Spinal cord (tissue), 10 donors: ENCODE results near the gene EBP. TPM values are rescaled to one million over a fixed set of nuclear protein-coding genes. Genes with fewer than 3 reads are reported as not detected.

ENCODE experiments used
- DNase-seq, 6 donors: peaks; one replicate each; pipeline versions ENCODE4 v3.0.0 to v3.0.0-alpha.2; 2013 to 2015; ENCODE audit warnings: low spot score in 6 of 6, low read depth in 4 of 6
- H3K27ac ChIP-seq: one replicate; pipeline ENCODE4 v1.5.1; 2013; ENCODE audit warnings: low read depth, low read length, control low read depth
- H3K27me3 ChIP-seq: one replicate; pipeline ENCODE4 v1.6.1; 2013; ENCODE audit warnings: low read length; ENCODE audit not compliant: control insufficient read depth, insufficient read depth
- H3K36me3 ChIP-seq: one replicate; pipeline ENCODE4 v1.6.1; 2013; ENCODE audit warnings: low read length; ENCODE audit not compliant: control insufficient read depth, insufficient read depth
- H3K4me1 ChIP-seq: one replicate; pipeline ENCODE4 v1.6.1; 2013; ENCODE audit warnings: low read length; ENCODE audit not compliant: control insufficient read depth, insufficient read depth
- H3K4me3 ChIP-seq: one replicate; pipeline ENCODE4 v1.5.1; 2013; ENCODE audit warnings: low read depth, low read length, control low read depth
- H3K9me3 ChIP-seq: one replicate; pipeline ENCODE4 v1.6.1; 2013; ENCODE audit warnings: low read length; ENCODE audit not compliant: control insufficient read depth, insufficient read depth
- WGBS: methylation state at CpG from one replicate; pipeline ENCODE4 v1.1.5; 2013; ENCODE audit warnings: missing lambda C conversion rate; ENCODE audit not compliant: insufficient coverage; 5-methylcytosine and 5-hydroxymethylcytosine counted together
- long read RNA-seq, 4 donors: transcript quantifications; one replicate each; lab custom pipeline, GENCODE V29; 2026
- polyA plus RNA-seq, 2 donors: library from polyadenylated mRNA; unstranded; fragments of 120-200 nt; gene quantifications; one replicate each; pipeline ENCODE4 v1.2.1, GENCODE V29; 2013; ENCODE audit not compliant: insufficient read length in 2 of 2
- total RNA-seq, 2 donors: library from RNA; depleted of rRNA in 1 of 2; stranded (reverse); fragments of 120-200 nt in 1 of 2; fragments of >200 nt in 1 of 2; gene quantifications; one replicate each; pipeline versions ENCODE4 v1.2.3 to v1.2.4, GENCODE V29; 2013 to 2014
- donor health status: healthy.

EBP gene
- total RNA-seq (10 to 100 TPM; 32.5 to 59.1 TPM), polyA plus RNA-seq (10 to 100 TPM; 61.6 to 62.9 TPM)
- long read RNA-seq, donor 1, transcript EBP-205 (5 exons, 1,775 nt) = major isoform, 8 of 74 reads
- long read RNA-seq, donor 1, transcript EBP-201 (5 exons, 904 nt) = minor isoform, 5 of 74 reads
- long read RNA-seq, donor 1, partial matches to known transcripts = 61 of 74 reads
- long read RNA-seq, donor 1, other reads (novel, unspliced or antisense) = 0 of 74 reads
- long read RNA-seq, donor 2, transcript EBP-205 (5 exons, 1,775 nt) = major isoform, 10 of 17 reads
- long read RNA-seq, donor 2, partial matches to known transcripts = 6 of 17 reads
- long read RNA-seq, donor 2, other reads (novel, unspliced or antisense) = 0 of 17 reads
- long read RNA-seq, donor 3, transcript EBP-205 (5 exons, 1,775 nt) = major isoform, 7 of 14 reads
- long read RNA-seq, donor 3, partial matches to known transcripts = 6 of 14 reads
- long read RNA-seq, donor 3, other reads (novel, unspliced or antisense) = 0 of 14 reads
- long read RNA-seq, donor 4, transcript EBP-205 (5 exons, 1,775 nt) = major isoform, 8 of 54 reads
- long read RNA-seq, donor 4, partial matches to known transcripts = 45 of 54 reads
- long read RNA-seq, donor 4, other reads (novel, unspliced or antisense) = 0 of 54 reads

GRCh38 chrX:48521353-48522243 is at the start of gene EBP:
Gene EBP (plus strand): TSS chrX:48521808. CDS start chrX:48523772, 1,964 bp downstream.
- WGBS = 25% methylated on average over 54 of the region's 66 CpGs
- Histone ChIP-seq H3K9me3 (peaks cover under 1% of the 10 kb centered on the region), H3K4me3 (peak within 1 kb of the TSS; percentile 50), H3K4me1 (peaks cover 10% of the 10 kb centered on the region), H3K27me3 (no peaks in the 10 kb centered on the region), H3K36me3 (peaks cover 7% of the 10 kb centered on the region), H3K27ac (peak within 1 kb of the TSS; percentile 6)
- peak; percentile 58 to 98 (median 79) for DNase-seq

- H3K27me3 ChIP-seq = no peaks in the 10 kb centered on the region
- WGBS = 80% methylated on average over 7 of the region's 9 CpGs
- H3K4me3 ChIP-seq = no peak overlapping the region
- peak in 1 of 6 donors; percentile 3 for DNase-seq
- no peak overlapping the region for H3K27ac ChIP-seq
- no peaks in the 10 kb centered on the region for H3K36me3 ChIP-seq
- H3K9me3 ChIP-seq = no peaks in the 10 kb centered on the region
- H3K4me1 ChIP-seq = peaks cover 17% of the 10 kb centered on the region
Observed at GRCh38 chrX:48472225-48472624, 49.4 kb upstream of the EBP start.

GRCh38 chrX:48472851-48473703 is 48.5 kb upstream of the EBP start:
- no peaks in the 10 kb centered on the region for H3K36me3 ChIP-seq
- peaks cover 11% of the 10 kb centered on the region for H3K4me1 ChIP-seq
- no peaks in the 10 kb centered on the region for H3K9me3 ChIP-seq
- no peak overlapping the region for H3K27ac ChIP-seq
- WGBS = 44% methylated on average over 10 of the region's 12 CpGs
- DNase-seq = peak in 2 of 6 donors; percentile 43 to 51
- no peak overlapping the region for H3K4me3 ChIP-seq
- H3K27me3 ChIP-seq = no peaks in the 10 kb centered on the region

- Histone ChIP-seq H3K4me1 (peaks cover 11% of the 10 kb centered on the region), H3K27me3 (no peaks in the 10 kb centered on the region), H3K36me3 (peaks cover 4% of the 10 kb centered on the region), H3K27ac (no peak overlapping the region), H3K9me3 (no peaks in the 10 kb centered on the region), H3K4me3 (no peak overlapping the region)
- 54% methylated on average over 9 of the region's 9 CpGs for WGBS
- DNase-seq = no peak
Observed at GRCh38 chrX:48473704-48473990, 48.0 kb upstream of the EBP start.

- no peak overlapping the region for H3K27ac ChIP-seq
- H3K4me1 ChIP-seq = peaks cover 11% of the 10 kb centered on the region
- H3K27me3 ChIP-seq = no peaks in the 10 kb centered on the region
- H3K36me3 ChIP-seq = peaks cover 9% of the 10 kb centered on the region
- no peak overlapping the region for H3K4me3 ChIP-seq
- peak in 1 of 6 donors; percentile 20 for DNase-seq
- 48% methylated on average over 6 of the region's 10 CpGs for WGBS
- no peaks in the 10 kb centered on the region for H3K9me3 ChIP-seq
Observed at GRCh38 chrX:48474127-48474526, 47.5 kb upstream of the EBP start.

- Histone ChIP-seq H3K36me3 (peaks cover 9% of the 10 kb centered on the region), H3K4me3 (no peak overlapping the region), H3K4me1 (peaks cover 11% of the 10 kb centered on the region), H3K9me3 (no peaks in the 10 kb centered on the region), H3K27ac (no peak overlapping the region), H3K27me3 (no peaks in the 10 kb centered on the region)
- 87% methylated on average over 6 of the region's 6 CpGs for WGBS
- no peak for DNase-seq
Observed at GRCh38 chrX:48474581-48474980, 47.0 kb upstream of the EBP start.

GRCh38 chrX:48475296-48475695 is 46.3 kb upstream of the EBP start:
- peaks cover 11% of the 10 kb centered on the region for H3K4me1 ChIP-seq
- no peaks in the 10 kb centered on the region for H3K27me3 ChIP-seq
- no CpG with 5 or more reads among the region's 5 CpGs for WGBS
- H3K4me3 ChIP-seq = peak overlapping the region; percentile 75
- H3K9me3 ChIP-seq = no peaks in the 10 kb centered on the region
- DNase-seq = no peak
- H3K27ac ChIP-seq = no peak overlapping the region
- peaks cover 9% of the 10 kb centered on the region for H3K36me3 ChIP-seq

- Histone ChIP-seq H3K27ac (peak within 1 kb of the TSS; percentile 64), H3K27me3 (no peaks in the 10 kb centered on the region), H3K4me3 (peak within 1 kb of the TSS; percentile 75), H3K36me3 (peaks cover 9% of the 10 kb centered on the region), H3K4me1 (peaks cover 11% of the 10 kb centered on the region), H3K9me3 (no peaks in the 10 kb centered on the region)
- WGBS = 24% methylated on average over 75 of the region's 75 CpGs
- peak; percentile 73 to 98 (median 82) for DNase-seq
Observed at GRCh38 chrX:48475774-48476577, 45.6 kb upstream of the EBP start, which contains the start of gene FTSJ1. Gene FTSJ1 (plus strand): TSS chrX:48476199. CDS start chrX:48478048, 1,849 bp downstream.
